Measurements from ENCODE around the gene DCDC2B. TPM values are rescaled to one million over a fixed set of nuclear protein-coding genes. Genes with fewer than 3 reads are reported as not detected.

Gene DCDC2B
- total RNA-seq, 2 experiments from 2014 or later = 0.14 TPM; not detected in 1

- H3K4me1 ChIP-seq (ENCODE audit: insufficient read depth, low read length) = no peaks in the 10 kb centered on the region
- H3K27me3 ChIP-seq (ENCODE audit: control insufficient read depth in 1 of 2, insufficient read depth in 2 of 2, low read length in 2 of 2) = no peaks in the 10 kb centered on the region
- CTCF ChIA-PET = no interaction called here
- no peak for DNase-seq
- H3K36me3 Mint-ChIP-seq (ENCODE audit: low read depth) = peaks cover 32% of the 10 kb centered on the region
- no peak overlapping the region for H3K4me3 ChIP-seq (ENCODE audit: low read length)
- H3K27ac ChIP-seq (ENCODE audit: low read depth in 1 of 2, low read length in 2 of 2) = no peak overlapping the region
- H3K27ac Mint-ChIP-seq = no peak overlapping the region
- no peak for ATAC-seq (ENCODE audit: poor library complexity)
- H3K27me3 Mint-ChIP-seq = no peaks in the 10 kb centered on the region
- H3K9me3 Mint-ChIP-seq = no peaks in the 10 kb centered on the region
- intact Hi-C loops (cut with DNase I, micrococcal nuclease) = no loop called here
- peaks cover 52% of the 10 kb centered on the region for H3K36me3 ChIP-seq (ENCODE audit: insufficient read depth, low read length)
- H3K9me3 ChIP-seq (ENCODE audit: control insufficient read depth in 1 of 2, insufficient read depth in 1 of 2, low read length in 2 of 2) = no peaks in the 10 kb centered on the region
- TF ChIP-seq, protein P1, sequence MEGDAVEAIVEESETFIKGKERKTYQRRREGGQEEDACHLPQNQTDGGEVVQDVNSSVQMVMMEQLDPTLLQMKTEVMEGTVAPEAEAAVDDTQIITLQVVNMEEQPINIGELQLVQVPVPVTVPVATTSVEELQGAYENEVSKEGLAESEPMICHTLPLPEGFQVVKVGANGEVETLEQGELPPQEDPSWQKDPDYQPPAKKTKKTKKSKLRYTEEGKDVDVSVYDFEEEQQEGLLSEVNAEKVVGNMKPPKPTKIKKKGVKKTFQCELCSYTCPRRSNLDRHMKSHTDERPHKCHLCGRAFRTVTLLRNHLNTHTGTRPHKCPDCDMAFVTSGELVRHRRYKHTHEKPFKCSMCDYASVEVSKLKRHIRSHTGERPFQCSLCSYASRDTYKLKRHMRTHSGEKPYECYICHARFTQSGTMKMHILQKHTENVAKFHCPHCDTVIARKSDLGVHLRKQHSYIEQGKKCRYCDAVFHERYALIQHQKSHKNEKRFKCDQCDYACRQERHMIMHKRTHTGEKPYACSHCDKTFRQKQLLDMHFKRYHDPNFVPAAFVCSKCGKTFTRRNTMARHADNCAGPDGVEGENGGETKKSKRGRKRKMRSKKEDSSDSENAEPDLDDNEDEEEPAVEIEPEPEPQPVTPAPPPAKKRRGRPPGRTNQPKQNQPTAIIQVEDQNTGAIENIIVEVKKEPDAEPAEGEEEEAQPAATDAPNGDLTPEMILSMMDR (IDR thresholded peaks at IDR 0.05) = no peak
- POLR2A ChIA-PET = interaction anchor here (1.9 kb wide), 1 partner anchor 9 kb away, joined by 8 read pairs; no protein-coding TSS in a partner anchor
- peaks cover 7% of the 10 kb centered on the region for H3K4me1 Mint-ChIP-seq (ENCODE audit: low read depth)
- no peak overlapping the region for H3K4me3 Mint-ChIP-seq
Measured at GRCh38 chr1:32231843-32232432, 23.0 kb downstream of the DCDC2B start.

- Mint-ChIP-seq H3K36me3 (ENCODE audit: low read depth) (peaks cover 26% of the 10 kb centered on the region), H3K9me3 (no peaks in the 10 kb centered on the region), H3K4me1 (ENCODE audit: low read depth) (peaks cover 3% of the 10 kb centered on the region), H3K4me3 (no peak overlapping the region), H3K27ac (no peak overlapping the region), H3K27me3 (no peaks in the 10 kb centered on the region)
- TF ChIP-seq, protein P1 (IDR thresholded peaks at IDR 0.05) = no peak
- no peak for ATAC-seq (ENCODE audit: poor library complexity)
- H3K27me3 ChIP-seq (ENCODE audit: control insufficient read depth in 1 of 2, insufficient read depth in 2 of 2, low read length in 2 of 2) = no peaks in the 10 kb centered on the region
- ChIA-PET CTCF (no interaction called here), POLR2A (interaction anchor here (0.6 to 1.9 kb wide), 2 partner anchors 8 to 82 kb away, joined by 3 to 8 read pairs; no protein-coding TSS in a partner anchor)
- intact Hi-C loops (cut with DNase I, micrococcal nuclease) = no loop called here
- H3K4me1 ChIP-seq (ENCODE audit: insufficient read depth, low read length) = no peaks in the 10 kb centered on the region
- H3K9me3 ChIP-seq (ENCODE audit: control insufficient read depth in 1 of 2, insufficient read depth in 1 of 2, low read length in 2 of 2) = no peaks in the 10 kb centered on the region
- H3K27ac ChIP-seq (ENCODE audit: low read depth in 1 of 2, low read length in 2 of 2) = no peak overlapping the region
- H3K4me3 ChIP-seq (ENCODE audit: low read length) = no peak overlapping the region
- DNase-seq = no peak
- peaks cover 45% of the 10 kb centered on the region for H3K36me3 ChIP-seq (ENCODE audit: insufficient read depth, low read length)
Measured at GRCh38 chr1:32232558-32233304, 23.8 kb downstream of the DCDC2B start.

- no peaks in the 10 kb centered on the region for H3K27me3 ChIP-seq (ENCODE audit: control insufficient read depth in 1 of 2, insufficient read depth in 2 of 2, low read length in 2 of 2)
- Mint-ChIP-seq H3K4me1 (ENCODE audit: low read depth) (peaks cover 4% of the 10 kb centered on the region), H3K27ac (no peak overlapping the region), H3K4me3 (no peak overlapping the region), H3K27me3 (no peaks in the 10 kb centered on the region), H3K36me3 (ENCODE audit: low read depth) (peaks cover 11% of the 10 kb centered on the region), H3K9me3 (no peaks in the 10 kb centered on the region)
- ATAC-seq (ENCODE audit: poor library complexity) (no peak), DNase-seq (no peak)
- no peak overlapping the region for H3K4me3 ChIP-seq (ENCODE audit: low read length)
- intact Hi-C loops (cut with DNase I, micrococcal nuclease) = loop anchor here in 1 of 2 experiments (5.0 kb wide), 1 partner anchor 178 kb away; no protein-coding TSS in a partner anchor
- POLR2A ChIA-PET = no interaction called here
- peaks cover 27% of the 10 kb centered on the region for H3K36me3 ChIP-seq (ENCODE audit: insufficient read depth, low read length)
- no peaks in the 10 kb centered on the region for H3K9me3 ChIP-seq (ENCODE audit: control insufficient read depth in 1 of 2, insufficient read depth in 1 of 2, low read length in 2 of 2)
- CTCF ChIA-PET = no interaction called here
- peaks cover 3% of the 10 kb centered on the region for H3K4me1 ChIP-seq (ENCODE audit: insufficient read depth, low read length)
- TF ChIP-seq, protein P1 (IDR thresholded peaks at IDR 0.05) = no peak
- no peak overlapping the region for H3K27ac ChIP-seq (ENCODE audit: low read depth in 1 of 2, low read length in 2 of 2)
Measured at GRCh38 chr1:32234792-32235191, 25.9 kb downstream of the DCDC2B start.

Measured in CD4-positive, alpha-beta T cell (primary cell).